H9 (cell line): ENCODE measurements around the gene ZNF431. TPM values are rescaled to one million over a fixed set of nuclear protein-coding genes. Genes with fewer than 3 reads are reported as not detected.

Source experiments
- DNase-seq: peaks from one replicate; pipeline ENCODE4 v3.0.0-alpha.2; 2017
- H2AFZ ChIP-seq: one replicate; pipeline ENCODE4 v1.6.1; 2013; ENCODE audit warnings: mild to moderate bottlenecking, low read length, control low read depth, moderate library complexity
- H2AK5ac ChIP-seq: 2 replicates; pipeline ENCODE4 v1.6.1; 2013; ENCODE audit warnings: low read length, control low read depth, mixed read lengths; ENCODE audit not compliant: insufficient read length
- H2BK120ac ChIP-seq: one replicate; pipeline ENCODE4 v1.6.1; 2013; ENCODE audit warnings: low read depth, mild to moderate bottlenecking, low read length, control low read depth, inconsistent platforms; ENCODE audit not compliant: poor library complexity, severe bottlenecking
- H2BK12ac ChIP-seq: 2 replicates; pipeline ENCODE4 v1.6.1; 2013; ENCODE audit warnings: low read length, control low read depth, mixed read lengths, low read depth; ENCODE audit not compliant: insufficient read length
- H2BK15ac ChIP-seq: 2 replicates; pipeline ENCODE4 v1.6.1; 2013; ENCODE audit warnings: low read depth, low read length, control low read depth
- H2BK20ac ChIP-seq: one replicate; pipeline ENCODE4 v1.6.1; 2013; ENCODE audit warnings: low read depth, mild to moderate bottlenecking, low read length, control low read depth, inconsistent platforms; ENCODE audit not compliant: poor library complexity, severe bottlenecking
- H2BK5ac ChIP-seq: 2 replicates; pipeline ENCODE4 v1.6.1; 2013; ENCODE audit warnings: low read length, control low read depth, mixed read lengths; ENCODE audit not compliant: insufficient read length
- H3K14ac ChIP-seq: 2 replicates; pipeline ENCODE4 v1.6.1; 2013; ENCODE audit warnings: low read length, control low read depth; ENCODE audit not compliant: insufficient read depth
- H3K18ac ChIP-seq: 2 replicates; pipeline ENCODE4 v1.6.1; 2013; ENCODE audit warnings: low read depth, mild to moderate bottlenecking, mixed read lengths, low read length, control low read depth; ENCODE audit not compliant: insufficient read length
- H3K23ac ChIP-seq: 2 replicates; pipeline ENCODE4 v1.6.1; 2013; ENCODE audit warnings: low read length, control low read depth, mixed read lengths, low read depth; ENCODE audit not compliant: insufficient read length
- H3K23me2 ChIP-seq: 2 replicates; pipeline ENCODE4 v1.6.1; 2013; ENCODE audit warnings: low read depth, mild to moderate bottlenecking, mixed read lengths, low read length, control low read depth; ENCODE audit not compliant: insufficient read length, poor library complexity, severe bottlenecking
- H3K27ac ChIP-seq: 2 replicates; pipeline ENCODE4 v1.5.1; 2013; ENCODE audit warnings: low read length, control low read depth, mixed read lengths, low read depth; ENCODE audit not compliant: insufficient read length
- H3K27me3 ChIP-seq: 2 replicates; pipeline ENCODE4 v1.6.1; 2013; ENCODE audit warnings: low read length, control low read depth, inconsistent platforms; ENCODE audit not compliant: insufficient read depth
- H3K4ac ChIP-seq: 2 replicates; pipeline ENCODE4 v1.6.1; 2013; ENCODE audit warnings: low read depth, mild to moderate bottlenecking, control low read depth, inconsistent platforms, low read length, moderate library complexity
- H3K4me1 ChIP-seq: 2 replicates; pipeline ENCODE4 v1.6.1; 2013; ENCODE audit warnings: low read length, control low read depth, inconsistent platforms; ENCODE audit not compliant: insufficient read depth
- H3K4me2 ChIP-seq: 2 replicates; pipeline ENCODE4 v1.6.1; 2013; ENCODE audit warnings: low read length, control low read depth, mixed read lengths; ENCODE audit not compliant: insufficient read length, insufficient read depth
- H3K56ac ChIP-seq: 2 replicates; pipeline ENCODE4 v1.6.1; 2013; ENCODE audit warnings: low read depth, mild to moderate bottlenecking, mixed read lengths, low read length, control low read depth; ENCODE audit not compliant: insufficient read length
- H3K79me1 ChIP-seq: 2 replicates; pipeline ENCODE4 v1.6.1; 2013; ENCODE audit warnings: low read depth, mild to moderate bottlenecking, moderate library complexity, low read length, control low read depth, inconsistent platforms; ENCODE audit not compliant: insufficient read depth, poor library complexity, severe bottlenecking
- H3K79me2 ChIP-seq: 2 replicates; pipeline ENCODE4 v1.6.1; 2013; ENCODE audit warnings: low read length, control low read depth, inconsistent platforms; ENCODE audit not compliant: insufficient read depth
- H3K9ac ChIP-seq: 2 replicates; pipeline ENCODE4 v1.6.1; 2013; ENCODE audit warnings: low read length, control low read depth, mixed read lengths; ENCODE audit not compliant: insufficient read length; ENCODE audit errors: extremely low read depth
- H3K9me3 ChIP-seq: one replicate; pipeline ENCODE4 v1.6.1; 2013; ENCODE audit warnings: low read depth, low read length, inconsistent platforms; ENCODE audit not compliant: control insufficient read depth
- H3T11ph ChIP-seq: one replicate; pipeline ENCODE4 v1.6.1; 2013; ENCODE audit warnings: mild to moderate bottlenecking, low read length, control low read depth, inconsistent platforms
- H4K20me1 ChIP-seq: one replicate; pipeline ENCODE4 v1.6.1; 2013; ENCODE audit not compliant: control insufficient read depth, insufficient read length, insufficient read depth
- H4K5ac ChIP-seq: 2 replicates; pipeline ENCODE4 v1.6.1; 2013; ENCODE audit warnings: low read depth, mild to moderate bottlenecking, mixed read lengths, low read length, control low read depth; ENCODE audit not compliant: insufficient read length
- H4K8ac ChIP-seq: replicated peaks from 2 replicates; pipeline ENCODE4 v1.6.1; 2013; ENCODE audit warnings: low read length, control low read depth, mixed read lengths, low read depth; ENCODE audit not compliant: insufficient read length
- H4K91ac ChIP-seq: 2 replicates; pipeline ENCODE4 v1.6.1; 2013; ENCODE audit warnings: low read depth, mild to moderate bottlenecking, moderate library complexity, mixed read lengths, low read length, control low read depth; ENCODE audit not compliant: insufficient read length
- H3K27ac Mint-ChIP-seq, 3 experiments: 2 replicates in 2 of 3; 3 replicates in 1 of 3; pipeline ENCODE4 v1.8.0; 2020 to 2021; ENCODE audit warnings: mixed read lengths in 3 of 3, mild to moderate bottlenecking in 1 of 3, moderate library complexity in 1 of 3
- H3K27me3 Mint-ChIP-seq: 2 replicates; pipeline ENCODE4 v1.8.0; 2021; ENCODE audit warnings: low read depth, mild to moderate bottlenecking, moderate library complexity, mixed read lengths
- H3K36me3 Mint-ChIP-seq, 3 experiments: 2 replicates in 2 of 3; 3 replicates in 1 of 3; pipeline ENCODE4 v1.8.0; 2020 to 2021; ENCODE audit warnings: low read depth in 3 of 3, mixed read lengths in 3 of 3; ENCODE audit not compliant: insufficient read depth in 1 of 3
- H3K4me1 Mint-ChIP-seq, 2 experiments: 2 replicates each; pipeline ENCODE4 v1.8.0; 2020; ENCODE audit warnings: mixed read lengths in 2 of 2
- H3K4me3 Mint-ChIP-seq, 2 experiments: 2 replicates in 1 of 2; 3 replicates in 1 of 2; pipeline ENCODE4 v1.8.0; 2020 to 2021; ENCODE audit warnings: mild to moderate bottlenecking in 2 of 2, mixed read lengths in 2 of 2, moderate library complexity in 1 of 2
- H3K9me3 Mint-ChIP-seq, 2 experiments: 2 replicates in 1 of 2; 3 replicates in 1 of 2; pipeline ENCODE4 v1.8.0; 2020; ENCODE audit warnings: mild to moderate bottlenecking in 2 of 2, mixed read lengths in 2 of 2, moderate library complexity in 1 of 2
- CTCF ChIP-seq: fragments of 200-600 bp; sonication (generic); conservative IDR thresholded peaks from 3 replicates; pipeline ENCODE4 v1.8.0; 2021; ENCODE audit warnings: antibody characterized with exemption, mild to moderate bottlenecking
- total RNA-seq: library from RNA; stranded (reverse); gene quantifications from 2 replicates; pipeline ENCODE4 v1.2.1, GENCODE V29; 2021

The ZNF431 gene
- total RNA-seq, 1 experiment from 2014 or later, result 47.4 TPM

GRCh38 chr19:21115430-21115829 is 26.4 kb upstream of the ZNF431 start:
- H3K4me2 ChIP-seq, result no peak overlapping the region
- no peak overlapping the region for H4K91ac ChIP-seq
- H3K4me1 Mint-ChIP-seq, result no peaks in the 10 kb centered on the region
- no peak overlapping the region for H2BK15ac ChIP-seq
- no peaks in the 10 kb centered on the region for H4K20me1 ChIP-seq
- no peaks in the 10 kb centered on the region; the same call in 1 of the 2 replicates for H3K79me2 ChIP-seq
- no peaks in the 10 kb centered on the region for H3K79me1 ChIP-seq
- DNase-seq, result no peak
- no peak overlapping the region for H3K9ac ChIP-seq
- H3K23ac ChIP-seq, result no peak overlapping the region
- no peaks in the 10 kb centered on the region for H3K27me3 ChIP-seq
- H3K27ac Mint-ChIP-seq, result no peak overlapping the region
- no peak overlapping the region for H2BK20ac ChIP-seq
- no peak overlapping the region for H4K8ac ChIP-seq
- no peaks in the 10 kb centered on the region for H3K27me3 Mint-ChIP-seq
- H3K27ac ChIP-seq, result no peak overlapping the region
- H3K23me2 ChIP-seq, result no peaks in the 10 kb centered on the region
- H3T11ph ChIP-seq, result no peak overlapping the region
- no peak overlapping the region for H3K4ac ChIP-seq
- no peak overlapping the region for H3K14ac ChIP-seq
- H3K36me3 Mint-ChIP-seq, result peaks cover 64 to 81% (median 66%) of the 10 kb centered on the region in 3 experiments
- H2BK12ac ChIP-seq, result no peak overlapping the region
- H2AFZ ChIP-seq, result no peak overlapping the region
- no peak overlapping the region for H4K5ac ChIP-seq
- no peak overlapping the region for H2BK120ac ChIP-seq
- TF ChIP-seq CTCF, result no peak
- no peak overlapping the region for H2BK5ac ChIP-seq
- no peak overlapping the region for H3K18ac ChIP-seq
- no peaks in the 10 kb centered on the region for H3K4me1 ChIP-seq
- H3K56ac ChIP-seq, result no peak overlapping the region
- H2AK5ac ChIP-seq, result no peak overlapping the region
- no peaks in the 10 kb centered on the region for H3K9me3 ChIP-seq
- peaks cover 3 to 12% of the 10 kb centered on the region in 2 experiments for H3K9me3 Mint-ChIP-seq
- H3K4me3 Mint-ChIP-seq, result no peak overlapping the region
